ENCODE results near the gene IGHMBP2.

IGHMBP2 gene

DNA sequence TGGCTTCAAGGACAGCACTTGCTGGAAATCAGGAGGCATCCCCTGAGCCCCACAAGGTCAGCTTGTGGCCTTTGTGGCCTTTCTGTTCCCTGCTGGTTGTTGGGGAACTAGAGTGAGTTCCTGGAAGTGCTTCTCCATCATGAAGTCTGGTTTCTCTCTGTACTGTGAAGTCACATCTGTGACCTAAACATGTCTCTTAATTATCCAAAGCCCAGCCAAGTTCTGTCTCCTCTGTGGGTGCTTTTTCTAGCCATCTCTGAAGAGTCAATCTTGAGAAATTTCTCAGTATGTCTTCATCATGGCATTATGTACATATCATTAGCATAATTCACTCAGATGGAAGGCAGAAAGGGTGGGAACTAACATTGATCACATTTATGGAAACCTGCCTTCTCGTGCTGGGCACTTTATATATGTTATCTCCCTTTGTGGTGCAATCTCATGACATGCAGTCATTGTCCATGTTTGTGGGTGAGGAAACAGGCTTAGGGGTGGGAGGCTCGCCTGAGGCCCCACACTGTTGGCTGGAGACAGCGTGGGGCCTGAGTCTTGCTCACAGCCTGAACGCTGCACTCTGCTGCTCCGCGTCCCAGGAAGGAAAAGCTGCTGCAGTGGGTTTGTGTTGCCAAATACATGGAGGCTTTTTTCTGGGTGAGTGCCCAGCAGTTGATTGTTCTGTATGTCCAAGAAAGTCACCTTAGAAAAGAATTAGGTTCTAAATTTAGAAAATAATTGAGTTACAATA, 24.6 kb downstream of the IGHMBP2 start:
- no peak for DNase-seq

DNA sequence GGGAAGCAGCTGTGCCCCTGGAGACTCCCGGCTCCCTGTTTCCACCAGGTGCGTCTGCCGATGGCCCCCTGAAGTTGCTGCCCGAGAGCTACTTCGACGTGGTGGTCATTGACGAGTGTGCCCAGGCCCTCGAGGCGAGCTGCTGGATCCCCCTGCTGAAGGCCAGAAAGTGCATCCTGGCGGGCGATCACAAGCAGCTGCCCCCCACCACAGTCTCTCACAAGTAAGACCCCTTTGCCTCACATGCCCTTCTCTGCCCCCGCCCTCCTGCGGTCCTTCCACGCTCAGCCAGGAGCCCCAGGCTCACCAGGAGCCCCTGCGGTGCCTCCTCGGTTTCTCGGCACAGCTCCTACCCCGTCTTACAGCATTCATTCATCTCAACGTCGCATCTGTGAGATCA, 25.4 kb downstream of the IGHMBP2 start:
- no peak for DNase-seq

DNA sequence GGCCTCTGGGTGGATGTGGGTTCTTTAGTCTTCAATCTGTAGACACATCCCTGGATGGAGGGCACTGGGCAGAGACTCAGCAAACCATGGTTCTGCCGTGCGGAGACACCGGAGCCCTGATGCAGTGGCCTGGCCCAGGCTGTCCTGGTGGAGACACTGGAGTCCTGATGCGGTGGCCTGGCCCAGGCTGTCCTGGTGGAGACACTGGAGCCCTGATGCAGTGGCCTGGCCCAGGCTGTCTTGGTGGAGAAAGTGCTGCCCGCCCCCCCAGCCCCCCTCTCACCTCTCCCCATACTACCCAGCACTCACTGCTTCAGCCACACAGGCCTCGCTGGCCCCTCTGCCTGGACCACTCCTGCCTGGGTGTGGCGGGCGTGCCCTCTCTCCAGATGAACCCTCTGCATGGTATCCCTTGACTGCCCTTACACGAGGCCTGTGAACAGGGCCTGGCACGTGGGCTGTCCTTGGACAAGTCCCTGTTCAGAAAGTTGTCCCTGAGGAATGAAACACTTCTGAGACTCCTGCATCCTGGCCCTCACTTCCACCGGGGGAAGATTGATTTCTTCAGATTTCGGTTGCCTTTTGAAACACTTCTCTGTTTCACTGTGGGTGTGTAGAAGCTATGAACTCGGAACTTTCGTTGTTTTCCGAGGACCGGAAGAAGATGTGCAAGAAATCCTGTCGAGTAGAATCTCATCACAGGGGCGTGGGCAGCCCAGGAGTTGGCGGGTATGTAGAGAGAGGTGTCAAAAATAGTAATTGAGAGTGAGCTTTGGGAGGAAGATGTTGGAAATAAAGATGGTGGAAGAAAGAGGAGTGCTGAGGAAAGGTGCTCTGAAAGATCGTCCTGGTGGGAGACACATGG, 26.2 kb downstream of the IGHMBP2 start:
- DNase-seq = no peak

DNA sequence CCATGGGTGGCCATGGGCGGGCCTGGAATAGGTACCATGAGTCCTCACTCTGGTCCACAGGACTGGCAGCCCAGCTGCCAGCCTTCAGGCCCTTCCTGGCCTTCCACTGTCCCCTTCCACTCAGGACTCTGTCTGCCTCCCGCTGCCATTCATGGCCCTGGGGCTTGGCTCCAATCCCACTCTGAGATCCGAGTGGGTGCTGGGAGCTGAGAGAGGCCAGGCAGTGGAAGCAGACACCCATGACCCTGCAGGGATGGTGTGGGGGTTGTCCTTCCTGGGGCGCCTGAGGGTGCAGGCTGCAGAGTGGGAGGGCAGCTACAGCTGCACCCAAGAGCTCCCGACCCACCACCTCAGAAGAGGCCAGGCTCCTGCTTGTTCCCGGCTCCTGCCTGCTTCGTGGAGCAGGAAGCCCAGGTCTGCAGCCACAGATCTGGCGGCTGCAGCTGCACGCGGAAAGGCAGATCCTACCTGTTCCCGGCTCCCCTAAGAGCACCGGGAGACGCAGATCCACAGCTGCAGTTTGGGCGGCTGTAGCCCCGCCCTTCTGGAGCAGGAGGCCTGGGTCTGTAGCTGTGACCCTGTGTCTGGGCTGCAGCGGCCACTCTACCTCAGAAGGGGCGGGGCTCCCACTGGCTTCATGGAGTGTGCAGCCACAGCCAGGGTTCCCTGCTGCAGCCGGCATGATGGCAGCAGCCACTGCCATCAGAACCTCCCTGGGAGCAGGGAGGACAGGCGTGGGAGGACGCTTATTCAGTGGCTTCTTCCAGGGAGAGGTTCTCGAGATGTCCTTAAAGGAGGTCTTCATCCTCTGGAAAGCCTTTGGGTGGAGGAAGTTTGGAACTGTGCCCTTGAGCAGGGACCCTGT, 27.5 kb downstream of the IGHMBP2 start:
- DNase-seq = no peak

DNA sequence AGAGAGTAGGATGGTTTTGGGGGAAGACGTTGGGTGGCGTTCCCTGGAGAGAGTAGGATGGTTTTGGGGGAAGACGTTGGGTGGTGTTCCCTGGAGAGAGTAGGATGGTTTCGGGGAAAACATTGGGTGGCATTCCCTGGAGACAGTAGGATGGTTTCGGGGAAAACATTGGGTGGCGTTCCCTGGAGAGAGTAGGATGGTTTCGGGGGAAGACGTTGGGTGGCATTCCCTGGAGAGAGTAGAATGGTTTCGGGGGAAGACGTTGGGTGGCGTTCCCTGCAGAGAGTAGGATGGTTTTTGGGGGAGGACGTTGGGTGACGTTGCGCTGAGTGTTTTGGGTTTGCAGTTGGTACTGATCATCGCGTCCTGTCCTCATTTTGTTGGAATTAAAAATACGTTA, 28.2 kb downstream of the IGHMBP2 start:
- no peak for DNase-seq

DNA sequence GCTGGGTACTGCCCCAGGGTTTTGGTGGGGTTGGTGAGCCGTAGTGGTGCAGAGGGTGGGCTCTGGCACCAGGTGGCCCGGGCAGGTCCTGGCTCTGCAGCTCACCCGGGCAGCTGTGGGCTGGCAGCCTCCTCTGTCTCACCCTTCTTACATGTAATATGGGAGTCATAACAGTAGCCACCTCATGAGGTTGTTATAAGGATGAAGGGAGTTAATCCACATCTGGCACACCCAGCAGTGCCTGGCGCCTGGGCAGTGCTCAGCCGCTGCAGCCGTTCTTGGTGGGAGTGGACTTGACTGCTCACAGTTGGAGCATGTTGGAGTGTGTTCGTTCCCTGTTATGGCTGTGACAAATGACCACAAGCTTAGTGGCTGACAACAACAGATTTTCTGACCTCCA, 28.7 kb downstream of the IGHMBP2 start:
- DNase-seq = no peak

DNA sequence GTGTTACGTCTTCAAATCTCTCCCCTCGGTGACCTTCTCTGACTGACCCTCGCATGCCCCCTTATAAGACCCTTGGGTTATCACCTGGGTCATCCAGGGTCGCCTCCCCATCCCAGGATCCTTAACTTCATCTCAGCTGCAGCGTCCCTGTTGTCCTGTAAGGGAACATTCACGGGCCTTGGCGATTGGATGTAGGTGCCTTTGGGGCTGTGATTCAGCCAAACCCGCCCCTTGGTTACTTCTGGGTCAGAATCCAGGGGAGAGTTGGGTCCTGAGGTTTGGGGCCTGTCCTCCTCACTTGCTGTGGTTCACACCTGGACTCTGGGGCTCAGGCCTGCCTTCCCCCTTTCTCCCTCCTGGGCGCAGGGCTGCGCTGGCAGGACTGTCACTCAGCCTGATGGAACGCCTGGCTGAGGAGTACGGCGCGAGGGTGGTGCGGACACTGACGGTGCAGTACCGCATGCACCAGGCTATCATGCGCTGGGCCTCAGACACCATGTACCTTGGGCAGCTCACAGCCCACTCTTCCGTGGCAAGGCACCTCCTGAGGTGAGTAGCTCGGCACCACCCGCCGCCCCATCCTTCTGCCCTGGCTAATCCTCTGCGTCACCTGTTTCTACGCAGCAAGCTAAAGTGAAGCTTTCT, 29.4 kb downstream of the IGHMBP2 start:
- no peak for DNase-seq

DNA sequence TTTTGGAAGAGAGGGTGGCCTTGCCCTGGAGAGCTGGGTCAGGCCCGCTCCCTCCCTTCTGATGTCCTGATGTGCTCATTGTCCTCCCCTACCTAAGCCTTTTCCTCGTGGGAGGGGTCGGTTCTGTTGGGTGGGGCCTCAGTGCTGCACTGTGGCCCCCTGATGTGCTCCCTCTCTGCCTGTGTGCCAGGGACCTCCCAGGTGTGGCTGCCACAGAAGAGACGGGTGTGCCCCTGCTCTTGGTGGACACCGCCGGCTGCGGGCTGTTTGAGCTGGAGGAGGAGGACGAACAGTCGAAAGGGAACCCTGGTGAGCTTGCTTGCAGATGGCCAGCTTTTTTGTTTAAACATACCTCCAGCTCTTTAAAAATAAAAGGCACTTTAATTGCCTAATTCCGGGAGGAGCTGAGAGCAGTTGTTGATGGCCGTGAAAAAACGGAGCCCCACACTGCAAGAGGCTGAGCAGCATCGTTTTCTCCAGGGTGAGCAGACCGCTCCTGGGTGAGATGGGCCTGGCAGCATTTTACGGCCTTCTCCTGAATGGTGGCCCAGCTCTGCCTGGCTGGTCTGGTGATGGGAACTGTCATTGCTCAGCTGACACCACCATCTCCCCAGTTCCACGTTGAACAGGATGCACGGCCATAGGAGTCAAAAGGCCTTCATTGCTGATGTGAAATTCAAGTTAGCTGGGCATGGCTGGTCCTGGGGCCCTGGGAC, 30.1 kb downstream of the IGHMBP2 start:
- no peak for DNase-seq

DNA sequence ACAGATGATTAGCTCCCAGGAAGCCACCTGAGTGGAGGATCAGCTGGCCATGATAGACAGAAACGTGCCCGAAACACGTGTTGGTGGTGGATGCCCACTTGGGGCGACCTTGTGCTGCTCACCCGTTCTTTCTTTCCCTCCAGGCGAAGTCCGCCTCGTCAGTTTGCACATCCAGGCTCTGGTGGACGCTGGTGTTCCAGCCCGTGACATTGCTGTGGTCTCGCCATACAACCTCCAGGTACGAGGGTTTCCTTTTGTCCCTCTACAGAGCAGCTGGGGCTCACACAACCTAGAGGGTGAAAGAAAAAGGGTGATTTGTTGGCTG, 30.6 kb downstream of the IGHMBP2 start:
- no peak for DNase-seq

DNA sequence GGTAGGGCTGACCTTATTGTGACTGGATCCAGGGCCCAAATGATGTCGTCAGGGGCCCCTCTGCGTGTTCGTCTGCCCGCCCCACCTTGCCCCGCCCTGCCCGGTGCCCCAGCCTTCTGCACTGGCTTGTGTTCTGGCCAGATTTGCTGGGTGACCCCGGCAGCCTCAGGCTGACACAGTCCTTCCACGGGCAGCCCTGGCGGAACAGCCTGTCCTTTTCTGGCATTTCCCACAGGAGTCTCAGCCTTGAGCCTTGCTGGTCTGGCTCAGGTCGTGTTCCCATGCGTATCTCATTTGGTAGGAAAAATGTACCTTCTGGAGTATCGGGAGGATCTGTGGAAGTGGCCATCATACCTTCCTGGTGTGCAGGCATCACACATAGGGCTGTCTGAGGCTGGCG, 31.0 kb downstream of the IGHMBP2 start:
- DNase-seq = no peak

DNA sequence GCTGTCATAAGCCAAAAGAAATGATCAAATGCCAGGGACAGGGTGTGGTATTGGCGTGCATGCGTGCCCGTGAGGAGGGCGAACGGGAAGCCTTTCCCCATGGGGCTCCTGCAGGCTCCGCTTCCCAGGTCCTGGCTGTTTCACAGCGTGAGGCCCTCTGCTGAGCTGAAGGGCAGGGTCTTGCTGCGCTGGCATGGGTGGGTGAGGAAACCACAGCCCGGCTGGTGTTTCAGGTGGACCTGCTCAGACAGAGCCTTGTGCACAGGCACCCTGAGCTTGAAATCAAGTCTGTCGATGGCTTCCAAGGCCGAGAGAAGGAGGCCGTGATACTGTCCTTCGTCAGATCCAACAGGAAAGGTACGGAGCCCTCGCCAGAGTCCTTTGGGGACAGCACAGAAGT, 31.4 kb downstream of the IGHMBP2 start:
- DNase-seq = no peak

DNA sequence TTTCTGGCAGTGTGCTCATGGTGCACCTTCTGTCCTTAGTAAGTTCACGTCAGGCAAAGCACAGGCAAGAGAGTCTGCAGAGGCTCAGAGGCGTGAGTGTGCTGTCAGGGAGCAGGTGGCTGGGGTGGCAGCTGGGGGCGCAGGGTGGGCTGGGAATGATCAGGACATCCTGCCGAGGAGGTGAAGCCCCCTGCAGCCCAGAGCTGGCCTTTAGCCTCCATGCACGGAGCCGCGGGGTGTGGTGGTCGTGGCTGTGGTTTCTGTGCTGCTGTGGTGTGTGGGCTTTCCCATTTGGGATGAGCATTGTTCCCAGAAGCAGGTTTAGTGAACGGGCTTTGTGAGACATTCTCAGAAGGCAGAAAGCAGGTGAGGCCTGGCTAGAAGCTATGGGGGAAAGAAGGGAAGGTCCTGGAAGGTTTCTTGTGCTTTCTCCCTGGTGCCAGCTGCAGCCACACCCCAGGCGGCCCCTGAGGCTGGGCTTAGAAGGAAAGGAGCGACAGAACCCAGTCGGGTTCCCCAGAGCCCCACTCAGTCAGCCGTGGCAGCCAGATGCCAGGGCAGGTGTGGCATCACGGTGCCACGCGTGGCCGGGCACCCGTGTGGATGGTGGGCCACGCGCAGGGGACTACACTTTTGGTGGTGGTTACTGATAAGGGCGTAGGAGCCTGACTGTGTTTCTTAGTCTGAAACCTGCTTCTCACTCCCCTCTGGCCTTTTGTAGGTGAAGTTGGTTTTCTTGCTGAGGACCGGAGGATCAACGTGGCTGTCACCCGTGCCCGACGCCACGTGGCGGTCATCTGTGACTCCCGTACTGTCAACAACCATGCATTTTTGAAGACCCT, 32.0 kb downstream of the IGHMBP2 start:
- no peak for DNase-seq

DNA sequence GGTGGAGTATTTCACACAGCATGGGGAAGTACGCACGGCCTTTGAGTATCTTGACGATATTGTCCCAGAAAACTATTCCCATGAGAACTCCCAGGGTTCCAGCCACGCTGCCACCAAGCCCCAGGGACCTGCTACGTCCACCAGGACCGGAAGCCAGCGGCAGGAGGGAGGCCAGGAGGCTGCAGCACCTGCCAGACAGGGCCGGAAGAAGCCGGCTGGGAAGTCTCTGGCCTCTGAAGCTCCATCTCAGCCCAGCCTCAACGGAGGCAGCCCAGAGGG, 32.6 kb downstream of the IGHMBP2 start:
- DNase-seq = no peak

DNA sequence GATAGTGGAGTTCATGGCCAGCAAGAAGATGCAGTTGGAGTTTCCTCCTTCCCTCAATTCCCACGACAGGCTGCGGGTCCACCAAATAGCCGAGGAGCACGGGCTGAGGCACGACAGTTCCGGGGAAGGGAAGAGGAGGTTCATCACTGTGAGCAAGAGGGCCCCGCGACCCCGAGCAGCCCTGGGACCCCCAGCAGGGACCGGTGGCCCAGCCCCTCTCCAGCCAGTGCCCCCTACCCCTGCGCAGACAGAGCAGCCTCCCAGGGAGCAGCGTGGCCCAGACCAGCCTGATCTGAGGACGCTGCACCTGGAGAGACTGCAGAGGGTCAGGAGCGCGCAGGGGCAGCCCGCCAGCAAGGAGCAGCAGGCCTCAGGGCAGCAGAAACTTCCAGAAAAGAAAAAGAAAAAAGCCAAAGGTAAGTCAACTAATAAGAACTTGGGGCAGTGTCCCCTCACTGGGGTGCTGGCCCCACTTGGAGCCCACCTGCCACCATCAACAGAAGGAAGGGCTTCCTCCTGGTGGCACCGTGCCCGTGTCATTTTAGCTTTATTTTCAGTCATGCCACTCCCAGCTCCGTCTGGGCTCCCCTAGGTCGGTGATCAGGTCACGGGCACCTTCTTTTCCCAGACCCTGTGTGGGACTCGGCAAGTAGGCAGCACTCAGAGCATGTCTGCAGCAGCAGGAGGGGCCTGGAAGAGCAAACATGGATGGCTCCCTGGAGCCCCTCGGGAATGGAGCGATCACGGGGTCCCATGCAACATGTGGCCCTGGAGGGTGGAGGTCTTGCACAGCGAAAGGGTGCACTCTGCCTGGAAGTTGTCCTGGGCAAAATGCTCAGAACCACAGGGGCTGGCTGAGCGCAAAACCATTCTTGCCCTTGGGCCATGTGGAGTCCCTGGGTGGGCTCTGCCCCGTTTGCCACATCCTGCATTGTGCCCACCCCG, 33.3 kb downstream of the IGHMBP2 start:
- no peak for DNase-seq

DNA sequence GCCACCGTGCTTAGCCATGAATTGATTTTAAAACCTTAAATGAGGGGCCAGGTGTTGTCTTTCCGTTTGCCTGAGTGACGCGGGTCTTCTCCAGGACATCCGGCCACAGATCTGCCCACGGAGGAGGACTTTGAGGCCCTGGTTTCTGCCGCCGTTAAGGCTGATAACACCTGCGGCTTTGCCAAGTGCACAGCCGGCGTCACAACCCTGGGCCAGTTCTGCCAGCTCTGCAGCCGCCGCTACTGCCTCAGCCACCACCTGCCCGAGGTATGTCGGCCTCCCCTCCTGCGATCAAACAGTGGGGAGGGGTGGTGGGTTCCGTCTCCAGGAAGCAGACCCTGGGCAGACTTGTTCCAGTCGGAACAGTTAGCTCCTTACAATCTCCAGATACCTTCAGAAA, 34.4 kb downstream of the IGHMBP2 start:
- no peak for DNase-seq

DNA sequence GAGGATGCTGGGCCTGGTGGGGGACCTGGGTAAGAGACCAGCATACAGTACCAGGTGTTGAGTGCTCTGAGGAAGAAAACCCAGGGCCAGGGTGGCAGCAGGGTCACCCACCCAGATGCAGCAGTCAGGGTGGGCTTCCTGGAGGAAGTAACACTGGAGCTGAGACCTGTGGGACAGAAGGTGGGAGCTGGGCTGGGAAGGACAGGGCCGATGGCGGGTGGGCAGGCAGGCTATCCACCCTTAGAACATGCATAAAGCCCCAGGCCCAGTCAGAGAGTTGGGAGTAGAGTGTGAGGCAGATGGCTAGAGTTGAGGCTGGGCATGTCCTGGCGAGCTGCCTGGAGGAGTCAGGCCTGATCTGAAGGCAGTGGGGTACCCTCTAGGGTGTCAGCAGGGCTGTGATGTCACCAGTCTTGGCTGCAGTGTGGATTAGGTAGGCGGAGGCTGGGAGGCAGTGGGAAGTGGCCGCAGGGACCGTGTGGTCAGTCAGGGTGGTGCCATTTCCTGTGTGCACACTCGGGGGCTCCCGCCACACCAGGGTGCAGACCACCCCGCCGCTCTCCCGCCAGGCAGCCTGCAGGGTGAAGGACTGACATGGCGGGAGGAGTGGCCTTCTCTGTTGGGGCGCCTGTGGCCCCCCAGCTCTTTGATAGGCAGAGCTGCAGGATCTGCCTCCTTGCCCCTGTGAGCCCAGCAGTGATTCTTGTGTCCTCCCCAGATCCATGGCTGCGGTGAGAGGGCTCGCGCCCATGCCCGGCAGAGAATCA, 35.3 kb downstream of the IGHMBP2 start:
- DNase-seq = no peak

DNA sequence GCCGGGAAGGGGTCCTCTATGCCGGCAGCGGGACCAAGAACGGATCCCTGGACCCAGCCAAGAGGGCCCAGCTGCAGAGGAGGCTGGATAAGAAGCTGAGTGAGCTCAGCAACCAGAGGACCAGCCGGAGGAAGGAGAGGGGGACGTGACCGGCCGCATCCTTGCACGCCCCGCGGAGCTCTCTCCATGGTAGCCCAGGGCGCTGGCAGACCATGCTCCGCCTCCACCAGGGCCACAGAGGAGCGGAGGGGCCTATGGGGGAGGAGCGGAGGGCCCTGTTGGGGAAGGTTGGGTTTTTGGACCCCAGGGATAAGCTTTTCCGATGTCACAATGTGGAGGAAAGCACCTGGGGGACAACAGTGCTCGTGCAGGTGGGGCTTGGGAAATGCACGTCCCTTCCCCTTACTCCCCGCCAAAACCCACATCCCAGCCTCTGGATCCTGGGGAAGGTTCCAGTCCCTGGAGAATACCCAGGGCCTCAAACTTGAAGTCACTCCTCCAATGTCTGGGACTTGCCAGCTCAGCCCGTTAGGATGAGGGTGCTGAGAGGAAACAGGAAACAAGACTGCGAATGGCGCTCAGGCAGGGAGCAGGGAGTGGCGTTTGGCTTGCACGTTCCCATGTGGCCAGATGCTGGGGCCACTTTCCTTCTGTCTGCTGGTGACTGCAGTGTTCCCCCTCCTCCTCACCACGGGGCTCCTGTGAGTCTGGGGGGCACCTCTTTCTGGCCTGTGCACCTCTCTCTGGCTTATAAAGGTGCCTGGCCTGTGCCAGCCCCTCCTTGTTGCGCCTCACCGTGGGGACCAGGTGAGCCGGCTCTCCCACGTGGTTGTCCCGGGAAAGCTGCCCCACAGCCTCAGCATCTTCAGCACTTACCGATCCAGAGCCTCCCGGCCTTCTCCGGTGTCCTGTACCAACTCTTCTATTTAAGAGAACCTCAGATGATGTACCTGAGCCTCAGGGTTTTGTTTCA, 36.2 kb downstream of the IGHMBP2 start:
- DNase-seq = no peak

DNA sequence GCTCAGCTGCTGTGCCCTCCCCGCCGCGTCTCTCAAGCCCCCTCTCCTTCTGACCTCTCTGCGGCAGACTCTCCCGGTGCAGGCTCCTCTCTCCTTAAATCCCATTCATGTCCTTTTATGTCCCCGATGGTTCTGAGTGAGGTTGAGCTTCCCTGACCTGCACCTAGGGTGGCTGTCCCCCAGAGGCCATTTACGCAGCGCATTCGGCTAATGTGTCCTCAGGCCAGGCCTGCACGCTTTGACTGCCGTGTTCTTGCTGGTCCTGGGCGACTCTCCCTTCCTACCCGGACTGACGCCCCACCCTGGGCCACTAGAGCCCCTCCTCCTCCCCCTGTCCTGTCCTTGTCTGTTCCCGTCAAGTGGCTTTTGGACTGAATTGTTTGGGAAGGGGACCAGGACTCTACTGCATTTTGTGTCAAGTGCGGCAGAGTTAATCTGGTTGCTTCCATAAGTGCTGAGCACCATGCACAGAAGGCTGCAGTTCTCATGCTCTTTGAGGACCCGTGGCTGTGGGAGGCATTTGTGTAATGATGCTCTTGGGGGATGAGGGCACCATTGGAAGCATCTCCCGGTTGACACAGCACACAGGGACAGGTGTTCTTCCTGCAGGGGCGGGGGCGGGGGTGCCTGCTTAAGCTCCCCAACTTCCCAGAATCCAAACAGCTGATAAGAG, 37.1 kb downstream of the IGHMBP2 start:
- no peak for DNase-seq

All from stimulated activated CD4-positive, alpha-beta T cell treated with anti-CD3 and anti-CD28 coated beads, Interleukin-12 subunit alpha, Interleukin-12 subunit beta, amount 100 ng/mL, for 4 hours (primary cell).